HTR-8/SVneo (cell line): ENCODE data around the gene DLGAP4.

Source experiments
- DNase-seq: peaks from one replicate; pipeline ENCODE4 v3.0.0; 2011; ENCODE audit warnings: low spot score, mixed read lengths; ENCODE audit not compliant: insufficient read length
- FAIRE-seq: peaks from 2 replicates; lab custom pipeline; 2011; peaks lifted over from hg19 to GRCh38; lab: Jason Lieb, UNC

The DLGAP4 gene

DNA sequence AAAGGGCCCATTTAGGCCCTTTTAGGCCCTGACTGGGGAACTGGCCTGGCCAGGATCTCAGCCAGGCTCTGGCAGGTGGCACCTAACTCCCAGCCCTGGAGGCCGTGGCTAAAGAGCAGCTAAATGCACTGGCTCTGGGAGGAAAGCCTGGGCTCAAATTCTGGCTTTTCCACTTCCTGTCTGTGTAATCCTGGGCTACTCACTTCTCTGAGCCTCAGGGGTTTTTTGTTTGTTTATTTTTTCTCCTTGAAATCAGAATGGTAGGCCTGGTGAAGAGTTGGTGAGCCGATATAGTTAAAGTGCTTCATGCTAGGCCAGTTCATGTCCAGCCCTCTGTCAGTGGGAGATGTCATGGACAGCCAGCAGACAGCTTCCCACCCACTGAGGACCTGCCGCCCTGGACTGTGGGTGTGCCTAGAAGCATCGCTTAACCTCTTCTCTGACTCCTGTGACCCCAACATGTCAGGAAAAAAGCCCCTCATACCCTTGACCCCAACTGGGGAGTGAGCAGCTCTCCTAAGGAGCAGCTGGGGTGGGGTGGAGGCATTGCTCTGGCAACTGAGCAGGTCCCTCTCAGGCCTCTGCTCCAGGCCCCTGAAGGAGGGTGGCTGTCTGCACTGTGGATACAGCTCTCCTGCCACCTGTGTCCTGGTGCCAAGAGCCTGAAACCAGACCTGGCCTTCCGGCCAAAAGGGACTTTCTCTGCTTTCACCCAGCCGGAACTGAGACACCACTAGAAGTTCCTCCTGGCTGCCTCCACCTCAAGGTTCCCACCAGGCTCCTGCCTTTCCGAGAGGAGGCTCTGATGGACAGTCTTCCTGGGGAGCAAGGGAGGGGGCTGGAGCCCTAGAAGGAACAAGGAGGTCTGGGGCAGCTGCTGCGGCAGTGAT, 178.0 kb downstream of the DLGAP4 start:
- FAIRE-seq = peak; percentile 95
- DNase-seq = no peak

DNA sequence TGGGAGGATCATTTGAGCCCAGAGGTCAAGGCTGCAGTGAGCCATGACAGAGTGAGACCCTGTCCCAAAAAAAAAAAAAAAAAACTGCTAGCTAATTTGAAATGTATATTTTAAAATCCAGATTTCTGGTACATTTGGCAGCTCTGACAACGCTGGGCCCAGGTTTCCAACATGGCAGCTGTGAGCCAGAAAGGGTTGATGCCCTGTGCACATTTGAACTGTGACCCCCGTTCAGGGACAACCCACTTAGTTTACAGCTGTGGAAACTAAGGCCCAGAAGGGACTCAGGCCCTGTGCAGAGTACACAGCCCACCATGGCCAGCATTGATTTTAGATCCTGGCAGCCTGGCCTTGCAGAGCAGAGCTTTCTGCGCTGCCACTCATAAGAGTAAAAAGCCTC, 179.1 kb downstream of the DLGAP4 start:
- DNase-seq (no peak), FAIRE-seq (peak; percentile 28)

DNA sequence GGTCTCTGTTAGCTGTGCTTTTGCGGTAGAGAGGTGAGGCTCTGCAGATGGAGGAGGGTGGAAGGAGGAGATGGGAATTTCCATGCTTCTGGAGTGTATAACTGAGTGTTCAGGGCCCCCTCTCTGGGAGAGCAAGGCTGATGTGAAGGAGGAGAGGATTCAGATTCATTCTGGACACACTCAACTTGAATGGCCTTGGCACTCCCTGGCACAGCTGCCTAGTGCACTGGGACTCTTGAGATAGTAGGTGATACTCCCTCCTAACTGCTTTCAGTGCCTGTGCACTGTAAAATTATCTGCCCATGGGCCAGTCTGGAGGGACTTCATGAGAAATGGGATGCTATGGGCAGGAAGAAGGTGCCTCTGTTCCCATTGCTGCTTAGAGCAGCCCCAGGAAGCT, 180.9 kb downstream of the DLGAP4 start:
- peak; percentile 48 for FAIRE-seq
- no peak for DNase-seq

DNA sequence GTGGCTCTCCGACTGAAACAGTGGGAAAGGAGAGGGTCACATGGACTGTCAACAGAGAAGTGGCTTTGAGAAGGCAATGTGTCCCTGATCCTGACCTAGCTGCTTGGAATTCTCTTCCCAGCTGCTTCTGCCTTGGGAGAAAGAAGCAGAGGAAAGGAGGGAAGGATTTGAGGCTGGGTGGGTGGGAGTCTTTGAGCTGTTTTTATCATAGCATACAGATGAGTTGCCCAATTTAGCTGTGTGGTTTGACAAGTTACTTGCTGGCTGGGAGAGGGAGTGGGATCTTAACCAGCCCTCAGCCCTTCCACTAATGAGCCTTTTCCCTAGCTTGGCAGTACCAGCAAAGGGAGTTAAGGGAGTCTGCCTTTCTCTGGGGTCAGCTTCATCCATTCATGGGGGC, 184.1 kb downstream of the DLGAP4 start:
- FAIRE-seq = peak; percentile 20
- DNase-seq = no peak

DNA sequence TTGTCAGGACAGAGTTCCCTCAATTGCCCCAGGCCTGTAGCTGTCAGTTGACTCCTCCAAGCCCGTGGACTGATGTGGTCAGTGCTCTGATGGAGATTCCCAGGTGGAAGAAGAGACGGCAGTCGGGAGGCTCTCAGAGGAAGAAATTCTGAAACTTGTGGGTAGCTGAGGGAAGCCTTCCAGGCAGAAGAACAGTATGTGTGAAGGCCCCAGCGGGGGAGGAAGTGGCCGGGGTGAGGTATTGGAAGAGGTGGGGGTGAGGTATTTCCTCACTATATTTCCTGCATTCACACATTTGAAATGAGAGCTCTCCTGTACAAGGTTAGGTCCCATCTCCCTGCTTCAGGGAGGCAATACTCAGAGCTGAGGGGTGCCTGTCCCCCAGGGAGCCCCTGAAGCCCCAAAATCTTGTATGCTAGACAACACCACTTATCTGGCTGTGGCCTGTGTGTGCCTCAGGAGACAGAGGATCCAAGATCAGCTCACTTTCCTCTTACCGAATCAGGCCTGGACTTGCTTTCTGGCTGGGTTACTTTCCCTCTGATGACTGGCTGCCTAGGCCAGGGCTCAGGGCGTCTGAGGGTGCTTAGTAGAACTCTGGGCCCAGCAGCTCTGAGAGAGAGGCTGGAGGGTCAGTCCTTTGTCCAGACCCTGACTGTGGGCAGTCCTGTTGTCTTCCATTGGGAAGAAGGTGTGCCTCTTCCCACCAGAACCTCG, 185.9 kb downstream of the DLGAP4 start:
- FAIRE-seq = peak; percentile 54
- DNase-seq = no peak

DNA sequence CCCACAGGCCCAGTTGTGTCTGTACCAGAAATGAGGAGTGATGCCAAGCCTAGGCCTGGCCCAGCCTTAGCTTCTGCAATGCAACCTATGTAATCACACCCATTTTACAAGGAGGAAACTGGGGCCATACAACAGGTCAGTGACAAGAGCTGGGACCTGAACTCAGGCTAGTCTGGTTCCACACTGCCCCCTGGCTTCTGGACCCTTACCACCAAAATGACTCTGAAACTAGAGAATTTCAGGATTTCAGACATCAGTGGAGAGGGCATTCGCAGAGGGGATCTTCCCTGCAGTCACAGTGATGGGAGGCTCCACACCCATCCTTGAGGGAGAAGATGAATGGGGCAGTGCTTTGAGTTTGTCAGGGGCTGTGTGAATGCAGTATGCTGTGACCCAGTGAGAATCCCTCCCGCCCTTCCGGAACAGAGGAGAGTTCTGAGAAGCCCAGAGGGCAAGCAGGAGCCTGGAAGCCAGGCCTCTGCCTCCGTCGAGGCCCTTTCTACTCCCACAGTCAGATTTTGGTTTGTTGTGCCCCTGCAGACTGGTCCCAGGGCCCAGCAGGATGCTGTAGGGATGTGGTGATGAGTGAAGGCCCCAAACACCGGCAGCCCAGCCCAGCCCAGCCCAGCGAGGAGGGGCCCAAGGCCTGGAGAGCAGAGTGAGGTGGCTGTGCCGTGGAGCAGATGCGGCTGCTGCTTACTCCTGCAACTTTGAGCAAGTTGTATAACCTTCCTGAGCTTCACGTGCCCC, 187.1 kb downstream of the DLGAP4 start:
- FAIRE-seq (no peak), DNase-seq (no peak)

DNA sequence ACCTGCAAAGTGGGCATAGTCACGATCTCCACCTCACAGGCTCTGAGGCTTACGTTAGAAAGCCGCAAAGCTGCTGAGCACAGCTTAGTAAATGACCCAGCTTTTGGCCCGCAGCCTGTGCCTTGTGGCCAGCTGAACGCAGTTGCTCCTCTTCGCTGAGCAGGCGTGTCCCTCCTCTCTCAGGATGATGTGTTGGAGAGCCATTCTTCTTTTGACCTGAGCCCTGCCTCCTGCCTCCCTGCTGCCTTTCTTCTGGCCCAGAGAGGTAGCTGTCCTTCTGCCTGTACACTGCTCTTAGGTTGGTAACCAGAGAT, 187.6 kb downstream of the DLGAP4 start:
- FAIRE-seq = peak; percentile 64

DNA sequence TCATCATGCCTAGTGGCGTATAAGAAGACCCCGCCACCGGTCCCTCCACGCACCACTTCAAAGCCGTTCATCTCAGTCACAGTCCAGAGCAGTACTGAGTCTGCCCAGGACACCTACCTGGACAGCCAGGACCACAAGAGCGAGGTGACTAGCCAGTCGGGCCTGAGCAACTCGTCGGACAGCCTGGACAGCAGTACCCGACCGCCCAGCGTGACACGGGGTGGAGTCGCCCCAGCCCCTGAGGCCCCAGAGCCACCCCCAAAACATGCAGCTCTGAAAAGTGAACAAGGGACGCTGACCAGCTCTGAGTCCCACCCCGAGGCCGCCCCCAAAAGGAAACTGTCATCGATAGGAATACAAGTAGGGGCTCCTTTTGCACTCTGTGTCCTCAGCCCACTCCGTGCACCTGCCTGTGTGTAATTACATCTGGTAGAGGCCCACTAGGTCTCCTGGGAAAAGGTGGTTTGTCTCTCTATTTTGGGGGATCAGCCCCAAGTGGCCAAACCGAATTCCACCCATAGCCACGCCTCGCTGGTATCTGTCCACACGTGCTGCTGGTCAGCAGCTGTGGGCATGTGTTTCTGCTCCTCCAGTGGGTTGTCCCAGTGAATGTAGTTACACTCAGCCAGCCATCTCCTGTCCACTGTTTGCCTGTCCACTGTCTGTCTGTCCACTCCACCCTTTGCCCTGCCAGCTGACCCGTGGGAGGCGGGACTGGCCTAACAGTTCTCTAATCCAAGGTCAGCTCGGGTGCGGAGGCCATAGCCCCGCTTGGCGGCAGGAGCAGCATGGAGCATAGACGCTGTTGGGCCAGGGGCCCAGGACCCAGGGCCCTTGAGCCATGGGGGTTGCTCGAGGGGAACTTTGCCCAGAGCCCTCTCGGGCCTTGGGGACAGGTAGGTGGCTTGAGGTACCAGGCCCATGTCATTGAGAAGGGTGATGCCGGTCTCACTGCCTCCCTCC, 190.8 kb downstream of the DLGAP4 start:
- DNase-seq (no peak), FAIRE-seq (peak; percentile 90)

More for the DNA sequence above, 187.6 kb downstream of the DLGAP4 start:
- DNase-seq = no peak

DNA sequence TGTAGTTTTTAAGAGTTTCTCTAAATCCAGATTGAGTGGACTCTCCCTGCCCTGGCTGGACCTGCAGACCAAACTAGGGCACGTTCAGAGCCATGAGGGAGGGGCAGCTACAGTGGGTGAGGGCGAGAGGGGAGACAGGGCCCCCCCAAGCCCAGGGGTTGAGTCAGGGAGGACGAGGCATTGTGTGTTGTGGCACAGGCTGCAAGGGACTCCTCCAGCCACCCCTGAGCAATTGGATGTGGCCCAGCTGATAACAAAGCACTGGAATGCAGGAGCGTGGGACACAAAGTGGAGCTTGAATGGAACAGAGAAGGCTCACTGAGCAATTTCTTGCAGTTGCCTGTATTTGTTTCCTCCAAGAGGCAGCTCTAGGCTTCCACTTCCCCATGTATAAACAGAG, 191.7 kb downstream of the DLGAP4 start:
- peak; percentile 42 for FAIRE-seq
- DNase-seq = no peak

DNA sequence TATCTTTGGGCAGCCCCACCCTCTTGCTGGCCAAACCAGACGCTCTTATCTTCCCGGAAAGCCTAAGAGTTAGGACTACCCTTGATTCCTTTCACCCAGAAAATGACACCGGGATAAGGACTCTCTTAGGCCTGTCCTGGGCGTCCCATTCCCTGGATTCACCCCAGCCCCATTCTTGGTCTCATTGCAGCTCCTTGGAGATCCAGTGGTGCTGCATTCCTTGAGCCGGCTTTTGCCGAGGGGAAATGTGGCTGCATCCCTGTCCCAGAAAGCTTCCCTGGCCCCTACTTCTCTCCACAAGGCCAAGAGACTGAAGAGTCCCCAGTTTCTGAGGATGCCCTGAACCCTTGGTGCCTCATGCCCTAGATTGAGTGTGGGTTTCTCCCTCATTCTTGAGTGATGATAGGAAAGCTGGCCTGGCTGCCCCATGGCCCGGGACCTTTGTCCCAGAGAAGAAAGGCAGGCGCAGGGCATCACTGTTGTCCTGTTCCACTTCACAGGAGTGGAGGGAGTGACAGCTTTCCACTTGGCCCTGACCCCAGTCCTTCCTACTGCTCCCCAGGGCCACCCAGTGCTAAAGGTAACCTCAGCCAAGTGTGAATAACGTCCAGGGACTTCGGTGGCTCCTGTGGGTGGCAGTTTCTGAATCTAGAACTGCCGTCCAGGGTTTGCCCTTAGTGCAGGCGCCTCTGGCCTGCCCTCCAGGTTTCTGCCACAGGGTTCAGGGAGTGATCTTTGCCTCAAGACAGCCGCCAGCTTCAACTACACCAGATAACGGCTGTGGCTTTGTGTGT, 192.4 kb downstream of the DLGAP4 start:
- peak; percentile 20 for FAIRE-seq
- DNase-seq = no peak

DNA sequence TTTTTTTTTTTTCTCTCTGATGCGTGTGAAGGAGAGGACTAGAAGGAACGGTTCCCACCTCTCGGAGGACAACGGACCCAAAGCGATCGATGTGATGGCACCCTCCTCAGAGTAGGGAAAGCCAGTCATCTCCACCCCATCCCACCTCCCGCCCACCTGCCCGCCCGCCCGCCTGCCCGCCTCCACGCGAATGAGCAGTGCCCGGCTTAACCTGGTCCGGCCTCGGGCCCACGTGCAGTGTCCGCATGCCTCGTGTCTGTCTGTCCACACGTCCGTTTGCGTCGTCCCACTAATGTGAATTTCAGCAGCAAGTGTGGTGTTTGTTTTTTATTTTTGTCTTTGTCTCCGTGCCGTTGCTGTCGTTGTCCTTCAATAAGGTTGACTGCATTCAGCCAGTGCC, 193.1 kb downstream of the DLGAP4 start:
- peak; percentile 66 for FAIRE-seq
- no peak for DNase-seq

DNA sequence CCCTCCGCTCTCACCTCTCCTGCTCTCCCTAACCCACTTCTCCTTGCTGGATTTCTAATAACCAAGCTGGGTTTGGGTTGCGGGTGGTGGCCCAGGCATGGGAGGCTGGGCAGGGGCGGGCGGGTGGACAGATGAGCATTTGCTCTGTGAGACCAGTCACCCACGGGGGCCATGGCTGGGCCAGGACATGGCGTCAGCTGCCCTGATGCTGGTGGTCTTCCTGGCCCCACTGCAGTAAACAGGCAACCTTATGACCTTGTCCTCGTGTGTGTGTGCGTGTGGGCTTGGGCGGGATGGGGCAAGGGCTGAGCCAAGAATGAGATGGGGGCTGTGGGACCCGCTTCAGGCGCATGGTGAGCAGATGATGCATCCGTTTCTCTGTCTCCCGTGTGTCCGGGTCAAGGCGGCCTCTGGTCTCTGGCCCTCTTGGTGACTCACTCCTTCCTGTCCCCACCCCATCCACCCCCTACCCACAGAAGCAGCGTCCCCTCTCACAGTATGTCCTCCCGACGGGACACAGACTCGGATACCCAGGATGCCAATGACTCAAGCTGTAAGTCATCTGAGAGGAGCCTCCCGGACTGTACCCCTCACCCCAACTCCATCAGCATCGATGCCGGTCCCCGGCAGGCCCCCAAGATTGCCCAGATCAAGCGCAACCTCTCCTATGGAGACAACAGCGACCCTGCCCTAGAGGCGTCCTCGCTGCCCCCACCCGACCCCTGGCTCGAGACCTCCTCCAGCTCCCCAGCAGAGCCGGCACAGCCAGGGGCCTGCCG, 193.8 kb downstream of the DLGAP4 start:
- DNase-seq (peak; percentile 85), FAIRE-seq (peak; percentile 97)

DNA sequence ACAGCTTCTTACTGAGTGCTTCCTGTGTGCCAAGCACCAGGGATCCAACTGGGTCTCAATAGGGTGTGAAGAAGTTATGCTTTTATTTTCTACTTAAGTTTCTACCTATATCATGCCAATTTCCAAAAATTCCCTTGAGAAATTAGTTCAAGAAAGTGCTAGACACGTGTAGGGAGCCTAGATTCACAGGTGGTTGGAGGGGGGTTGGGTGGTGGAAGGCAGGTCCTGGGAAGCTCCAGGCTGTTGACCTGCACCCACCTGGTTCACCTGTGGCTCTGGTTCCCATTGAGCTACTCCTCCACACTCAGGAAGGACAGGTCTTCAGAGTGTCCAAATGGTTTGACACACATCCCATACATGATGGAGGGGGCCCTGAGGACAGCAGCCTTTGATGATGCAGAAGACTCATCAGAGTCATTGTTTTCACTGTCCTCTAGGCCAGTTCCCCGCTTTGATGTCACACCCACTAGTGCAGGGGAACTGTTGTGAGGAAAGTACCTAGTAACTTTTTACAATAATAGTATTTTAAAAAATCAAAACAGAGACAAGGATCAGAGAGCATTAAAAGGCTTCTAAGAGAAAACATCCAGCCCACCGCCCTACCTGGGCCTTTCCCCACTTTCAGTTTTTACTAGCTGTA, 195.3 kb downstream of the DLGAP4 start:
- DNase-seq (no peak), FAIRE-seq (peak; percentile 20)

DNA sequence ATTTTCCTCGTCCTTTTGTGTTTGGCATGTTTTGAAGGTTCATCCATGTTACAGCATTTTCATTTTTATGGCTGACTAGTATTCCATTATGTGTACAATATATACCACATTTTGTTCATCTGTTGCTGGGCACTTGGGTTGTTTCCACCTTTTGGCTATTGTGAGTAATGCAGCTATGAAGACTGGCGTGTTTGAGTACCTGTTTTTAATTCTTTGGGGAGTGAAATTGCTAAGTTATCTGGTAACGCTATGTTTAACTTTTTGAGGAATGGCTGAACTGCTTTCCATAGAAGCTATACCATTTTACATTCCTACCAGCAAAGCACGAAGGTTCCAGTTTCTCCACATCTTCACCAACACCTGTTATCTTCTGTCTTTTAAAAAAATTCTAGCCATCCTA, 198.2 kb downstream of the DLGAP4 start:
- DNase-seq (no peak), FAIRE-seq (peak; percentile 42)

DNA sequence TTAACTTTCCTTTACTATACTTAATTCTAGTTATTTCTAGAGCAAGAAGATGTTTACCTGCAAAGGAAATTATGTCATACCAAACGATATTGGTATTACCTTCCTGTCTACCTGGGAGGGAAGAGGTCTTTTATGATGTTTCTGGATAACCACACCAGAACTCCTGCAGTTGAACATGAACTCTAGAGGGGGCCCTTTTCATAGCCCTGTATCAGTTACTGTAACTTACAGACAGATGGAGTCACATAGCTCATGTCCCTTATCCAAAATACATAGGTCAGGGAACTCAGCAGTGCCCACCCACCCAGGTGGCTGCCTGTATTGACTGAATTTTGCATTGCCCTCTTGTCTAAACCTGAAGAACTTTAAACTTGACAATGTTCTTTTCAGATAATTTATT, 200.1 kb downstream of the DLGAP4 start:
- FAIRE-seq (no peak), DNase-seq (peak; percentile 62)

DNA sequence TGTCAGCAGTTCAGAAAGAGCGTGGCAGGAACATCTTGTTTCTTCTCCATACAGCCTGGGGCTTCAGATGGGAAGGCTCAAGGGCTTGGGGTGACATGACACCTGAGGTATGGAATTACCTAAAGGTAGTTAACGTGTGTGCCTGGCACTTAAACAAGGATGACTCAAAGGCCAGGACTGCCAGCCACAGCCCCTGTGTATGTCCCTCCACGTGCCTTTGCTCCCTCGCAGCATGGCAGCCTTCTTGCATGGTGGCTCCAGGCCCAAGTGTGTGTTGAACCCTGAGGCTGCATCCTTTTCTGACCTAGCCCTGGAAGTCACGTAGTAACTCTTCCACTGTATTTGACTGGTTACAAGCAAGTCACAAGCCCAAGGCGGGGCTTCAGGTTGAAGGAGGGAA, 201.6 kb downstream of the DLGAP4 start:
- no peak for FAIRE-seq
- DNase-seq = no peak

DNA sequence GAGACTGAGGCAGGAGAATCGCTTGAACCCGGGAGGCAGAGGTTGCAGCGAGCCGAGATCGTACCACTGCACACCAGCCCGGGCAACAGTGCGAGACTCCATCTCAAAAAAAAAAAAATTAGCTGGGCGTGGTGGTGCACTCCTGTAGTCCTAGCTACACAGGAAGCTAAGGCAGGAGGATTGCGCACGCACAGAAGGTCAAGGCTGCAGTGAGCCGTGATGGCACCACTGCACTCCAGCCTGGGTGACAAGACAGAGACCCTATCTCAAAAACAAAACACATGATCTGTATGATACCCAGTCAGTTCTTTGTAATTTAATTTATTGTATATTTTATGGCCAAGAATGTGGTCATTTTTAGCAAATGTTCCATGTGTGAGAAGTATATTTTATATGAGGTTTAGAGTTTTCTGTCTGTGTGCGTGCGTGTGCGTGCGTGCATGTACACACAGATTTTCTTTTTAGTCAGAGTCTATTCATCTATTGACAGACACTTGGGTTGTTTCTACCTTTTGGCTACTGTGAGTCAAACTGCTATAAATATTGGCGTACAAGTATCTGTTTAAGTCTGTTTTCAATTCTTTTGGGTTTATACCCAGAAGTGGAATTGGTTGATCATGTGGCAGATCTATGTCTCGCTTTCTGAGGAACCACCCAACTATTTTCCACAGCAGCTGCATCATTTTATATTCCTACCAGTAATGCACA, 213.0 kb downstream of the DLGAP4 start:
- no peak for DNase-seq
- FAIRE-seq = peak; percentile 31
